ENCODE measurements around the gene YWHAQ.

- TF ChIP-seq EP300 (IDR thresholded peaks at IDR 0.05) = no peak
- TF ChIP-seq TFCP2L1 (CRISPR knock-in tag; IDR thresholded peaks at IDR 0.05) = no peak
- no peak for TF ChIP-seq CTCF (IDR thresholded peaks at IDR 0.05)
- TF ChIP-seq, protein P1, sequence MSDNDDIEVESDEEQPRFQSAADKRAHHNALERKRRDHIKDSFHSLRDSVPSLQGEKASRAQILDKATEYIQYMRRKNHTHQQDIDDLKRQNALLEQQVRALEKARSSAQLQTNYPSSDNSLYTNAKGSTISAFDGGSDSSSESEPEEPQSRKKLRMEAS (IDR thresholded peaks at IDR 0.05) = no peak
- no peak for TF ChIP-seq REST (IDR thresholded peaks at IDR 0.05)
- TF ChIP-seq, protein P2, sequence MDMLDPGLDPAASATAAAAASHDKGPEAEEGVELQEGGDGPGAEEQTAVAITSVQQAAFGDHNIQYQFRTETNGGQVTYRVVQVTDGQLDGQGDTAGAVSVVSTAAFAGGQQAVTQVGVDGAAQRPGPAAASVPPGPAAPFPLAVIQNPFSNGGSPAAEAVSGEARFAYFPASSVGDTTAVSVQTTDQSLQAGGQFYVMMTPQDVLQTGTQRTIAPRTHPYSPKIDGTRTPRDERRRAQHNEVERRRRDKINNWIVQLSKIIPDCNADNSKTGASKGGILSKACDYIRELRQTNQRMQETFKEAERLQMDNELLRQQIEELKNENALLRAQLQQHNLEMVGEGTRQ (IDR thresholded peaks at IDR 0.05) = no peak
- TF ChIP-seq EHMT2 (IDR thresholded peaks at IDR 0.05; ENCODE audit: low read depth) = no peak
- TF ChIP-seq NR3C1 (IDR thresholded peaks at IDR 0.05) = no peak
Observed at GRCh38 chr2:9573840-9574239, 57.0 kb downstream of the YWHAQ start.
